ENCODE data around the gene EEF1G. TPM values are rescaled to one million over a fixed set of nuclear protein-coding genes. Genes with fewer than 3 reads are reported as not detected.

EEF1G gene
- total RNA-seq, 4 donors from 2014 or later: 1,301 to 1,426 (median 1,363) TPM

DNA sequence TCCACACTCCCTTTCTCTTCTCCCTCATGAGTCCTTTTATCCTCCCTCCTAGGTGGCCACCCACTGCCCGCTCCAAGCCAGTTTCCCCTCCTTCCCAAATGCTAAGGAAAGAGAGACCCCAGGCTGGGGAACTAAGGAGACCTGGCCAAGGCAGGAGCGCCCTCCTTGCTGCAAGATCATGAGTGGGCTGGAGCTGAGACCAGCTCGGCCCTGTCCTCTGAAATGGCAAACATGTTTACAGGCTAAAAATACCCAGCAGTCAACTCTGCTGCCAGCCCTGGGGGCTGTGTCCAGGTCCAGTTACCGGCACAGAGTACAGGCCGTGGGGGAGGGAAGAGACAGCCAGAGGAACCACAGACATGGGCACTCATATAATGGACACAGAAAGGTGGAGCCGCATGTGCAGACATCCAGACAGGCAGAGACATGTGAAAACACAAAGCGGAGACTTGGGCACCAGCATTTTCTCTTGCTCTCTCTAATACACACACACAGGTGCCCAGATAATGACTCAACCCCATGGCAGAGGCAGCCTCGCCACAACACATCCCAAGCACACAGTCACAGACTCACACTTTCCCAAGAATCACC is 25.9 kb downstream of the EEF1G start:
- Histone ChIP-seq H3K4me3 (peak overlapping the region; percentile 79 to 90), H3K27me3 (no peaks in the 10 kb centered on the region), H3K9me3 (no peaks in the 10 kb centered on the region), H3K4me1 (peaks cover 9 to 11% of the 10 kb centered on the region in 2 donors), H3K27ac (peak overlapping the region; percentile 95 to 99), H3K36me3 (no peaks in the 10 kb centered on the region)
- DNase-seq: peak; percentile 46 to 59
- TF ChIP-seq, protein P1, sequence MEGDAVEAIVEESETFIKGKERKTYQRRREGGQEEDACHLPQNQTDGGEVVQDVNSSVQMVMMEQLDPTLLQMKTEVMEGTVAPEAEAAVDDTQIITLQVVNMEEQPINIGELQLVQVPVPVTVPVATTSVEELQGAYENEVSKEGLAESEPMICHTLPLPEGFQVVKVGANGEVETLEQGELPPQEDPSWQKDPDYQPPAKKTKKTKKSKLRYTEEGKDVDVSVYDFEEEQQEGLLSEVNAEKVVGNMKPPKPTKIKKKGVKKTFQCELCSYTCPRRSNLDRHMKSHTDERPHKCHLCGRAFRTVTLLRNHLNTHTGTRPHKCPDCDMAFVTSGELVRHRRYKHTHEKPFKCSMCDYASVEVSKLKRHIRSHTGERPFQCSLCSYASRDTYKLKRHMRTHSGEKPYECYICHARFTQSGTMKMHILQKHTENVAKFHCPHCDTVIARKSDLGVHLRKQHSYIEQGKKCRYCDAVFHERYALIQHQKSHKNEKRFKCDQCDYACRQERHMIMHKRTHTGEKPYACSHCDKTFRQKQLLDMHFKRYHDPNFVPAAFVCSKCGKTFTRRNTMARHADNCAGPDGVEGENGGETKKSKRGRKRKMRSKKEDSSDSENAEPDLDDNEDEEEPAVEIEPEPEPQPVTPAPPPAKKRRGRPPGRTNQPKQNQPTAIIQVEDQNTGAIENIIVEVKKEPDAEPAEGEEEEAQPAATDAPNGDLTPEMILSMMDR (IDR thresholded peaks at IDR 0.05): no peak
- no peak for TF ChIP-seq POLR2A (IDR thresholded peaks at IDR 0.05)
- intact Hi-C loops (cut with DNase I; ENCODE audit: low total_unique reads): no loop called here

DNA sequence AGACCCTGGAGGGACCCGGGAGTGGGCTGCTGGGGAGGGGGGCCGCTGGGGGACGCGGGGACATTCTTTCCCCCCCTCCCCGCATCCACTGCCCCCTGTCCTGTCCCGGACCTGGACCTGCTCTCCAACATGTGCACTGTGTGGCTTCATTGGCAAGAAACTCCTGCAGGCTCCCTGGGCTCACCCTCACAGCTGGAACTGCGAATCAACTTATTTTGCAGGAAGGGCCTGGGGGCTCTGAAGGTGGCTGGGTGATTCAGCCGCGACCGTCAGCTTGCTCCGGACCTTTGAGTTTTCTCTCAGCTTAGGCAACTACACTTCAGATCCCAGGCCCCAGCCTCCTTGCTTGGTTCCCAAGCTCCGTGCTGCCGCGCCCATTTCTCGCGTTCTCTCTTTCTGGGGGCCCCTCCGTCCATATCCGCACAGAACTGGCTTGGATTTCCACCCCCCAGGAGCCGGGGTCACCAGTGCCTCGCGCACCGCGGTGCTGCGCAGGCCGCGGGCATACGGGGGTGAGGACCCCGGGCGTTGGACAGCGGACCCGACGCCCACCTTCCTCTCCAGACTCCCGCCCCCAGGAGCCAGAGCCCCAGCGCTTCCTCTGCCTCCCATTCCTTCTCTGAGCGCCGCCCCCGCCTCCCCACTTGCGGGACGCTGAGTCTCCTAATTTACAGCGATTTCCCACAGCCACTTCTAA is 26.6 kb downstream of the EEF1G start:
- Histone ChIP-seq H3K27ac (peak overlapping the region; percentile 95 to 99), H3K4me1 (peaks cover 11 to 13% of the 10 kb centered on the region in 2 donors)

DNA sequence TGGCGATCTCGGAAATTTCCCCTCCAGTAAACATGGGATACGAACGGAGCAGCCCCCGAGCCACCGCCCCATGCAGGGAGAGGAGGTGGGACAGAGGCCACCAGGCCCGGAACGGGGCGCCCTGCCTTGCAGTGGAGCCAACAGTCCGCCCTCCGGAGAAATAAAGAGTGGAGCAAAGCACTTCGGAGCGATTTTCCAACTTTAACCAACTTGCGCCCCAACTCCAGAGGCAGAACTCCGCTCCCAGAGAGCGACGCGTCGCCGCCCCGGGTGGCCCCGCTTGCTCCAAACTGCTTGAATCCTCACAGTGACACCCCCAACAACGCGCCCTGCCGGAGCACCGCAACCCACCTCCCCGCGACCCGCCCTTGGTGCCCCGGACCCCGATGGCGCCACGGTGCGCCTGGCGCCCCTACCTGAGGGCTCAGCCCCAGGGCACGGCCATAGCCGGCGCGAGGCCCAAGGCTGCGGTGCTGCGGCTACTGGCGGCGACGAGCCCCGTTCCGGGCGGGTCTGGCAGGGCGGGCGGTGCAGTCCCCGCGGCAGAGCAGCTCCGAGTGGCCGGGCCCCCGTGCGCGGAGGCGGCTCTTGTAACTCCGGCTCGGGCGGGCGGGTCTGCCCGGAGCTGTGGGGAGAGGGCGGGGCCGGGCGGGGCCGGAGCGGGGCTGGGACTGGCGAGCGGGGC is 27.3 kb downstream of the EEF1G start, which contains the start of gene AHNAK:
AHNAK (minus strand) TSS at position 563 of the 685 bp plus-strand sequence. CDS start 10,708 bp downstream, outside the sequence.
- intact Hi-C loops (cut with DNase I; ENCODE audit: low total_unique reads): no loop called here
- Histone ChIP-seq H3K36me3 (no peaks in the 10 kb centered on the region), H3K4me3 (peak within 1 kb of the TSS; percentile 79 to 90), H3K4me1 (peaks cover 9 to 10% of the 10 kb centered on the region in 2 donors), H3K27me3 (no peaks in the 10 kb centered on the region), H3K27ac (peak within 1 kb of the TSS; percentile 95 to 99), H3K9me3 (no peaks in the 10 kb centered on the region)
- peak; percentile 84 to 87 for DNase-seq
- TF ChIP-seq, protein P1 (IDR thresholded peaks at IDR 0.05): peak in 1 of 4 experiments; percentile 9
- peak; percentile 84 to 94 for TF ChIP-seq POLR2A (IDR thresholded peaks at IDR 0.05)

More for the DNA sequence above, 26.6 kb downstream of the EEF1G start:
- no peaks in the 10 kb centered on the region for H3K9me3 ChIP-seq
- H3K36me3 ChIP-seq: no peaks in the 10 kb centered on the region
- intact Hi-C loops (cut with DNase I; ENCODE audit: low total_unique reads): no loop called here
- H3K4me3 ChIP-seq: peak overlapping the region; percentile 79 to 90
- no peak for TF ChIP-seq POLR2A (IDR thresholded peaks at IDR 0.05)
- H3K27me3 ChIP-seq: no peaks in the 10 kb centered on the region
- peak; percentile 55 to 56 for DNase-seq

DNA sequence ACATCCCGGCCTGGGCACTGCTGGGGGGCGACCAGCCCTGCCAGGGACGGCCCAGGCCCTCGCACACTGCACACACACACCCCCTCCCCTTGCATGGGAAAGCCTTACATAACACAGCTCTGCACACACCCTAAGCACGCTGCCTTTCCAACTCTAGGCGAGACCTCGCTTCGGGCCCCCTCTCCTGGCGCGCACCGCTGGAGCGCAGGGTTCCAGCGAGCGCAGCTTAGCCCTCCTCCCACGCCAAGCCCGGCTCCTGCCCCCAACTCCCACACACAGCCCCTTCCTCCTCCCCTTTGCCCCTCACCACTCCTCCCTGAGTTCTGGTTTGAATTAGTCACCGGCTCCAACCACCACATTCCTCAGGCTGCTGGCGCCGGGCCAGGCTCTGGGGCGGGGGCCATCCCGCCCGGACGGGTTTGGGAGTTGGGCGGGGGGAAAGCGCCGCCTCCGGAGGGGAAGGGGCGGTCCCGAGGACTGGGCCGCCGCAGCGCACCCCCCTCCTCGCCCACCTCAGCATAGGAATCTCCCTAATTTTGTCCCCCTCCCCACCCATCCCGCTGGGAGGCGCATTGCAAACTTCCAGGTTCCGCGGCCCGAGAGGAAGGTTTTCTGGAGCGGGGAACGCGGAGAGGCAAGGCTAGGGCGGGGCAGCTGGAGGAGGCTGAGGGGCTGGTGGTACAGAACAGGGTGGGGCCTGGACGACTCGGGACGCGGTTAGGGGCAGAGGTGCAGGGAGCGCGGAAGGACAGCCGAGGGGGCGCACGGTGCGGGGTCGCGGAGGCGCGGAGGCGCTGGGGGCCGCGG is 28.1 kb downstream of the EEF1G start:
- Histone ChIP-seq H3K27ac (peak overlapping the region; percentile 95 to 99), H3K36me3 (no peaks in the 10 kb centered on the region), H3K27me3 (no peaks in the 10 kb centered on the region), H3K4me3 (peak overlapping the region; percentile 79 to 90), H3K9me3 (no peaks in the 10 kb centered on the region), H3K4me1 (peaks cover 6 to 10% of the 10 kb centered on the region in 2 donors)
- intact Hi-C loops (cut with DNase I; ENCODE audit: low total_unique reads): no loop called here
- peak; percentile 28 to 65 for TF ChIP-seq POLR2A (IDR thresholded peaks at IDR 0.05)
- TF ChIP-seq, protein P1 (IDR thresholded peaks at IDR 0.05): no peak
- peak; percentile 96 to 97 for DNase-seq

Data from uterus (tissue), 4 donors.